ENCODE results near the gene WDR72. TPM values are rescaled to one million over a fixed set of nuclear protein-coding genes. Genes with fewer than 3 reads are reported as not detected.

The WDR72 gene
- total RNA-seq, 1 experiment from 2014 or later, result 0.17 TPM

Other genes starting within 250 kb of the WDR72 start
- 0.09 and 0.11 TPM in 2 replicates for gene UNC13C, start 218.8 kb upstream of the WDR72 start, total RNA-seq (2014; rRNA removed; shearing (Covaris generic))

All from Daoy (cell line).